ENCODE data around the gene SELENOM.
"Not testable (repeated sequence)": the region's sequence is repeated elsewhere in the genome, so short reads cannot be mapped to it uniquely, and the experiment has no call there.

SELENOM gene

GRCh38 chr22:31130873-31131272 is 23.5 kb upstream of the SELENOM start:
- DNase-seq: no peak

GRCh38 chr22:31128156-31128555 is 20.8 kb upstream of the SELENOM start:
- DNase-seq: no peak

GRCh38 chr22:31127181-31127772 is 19.9 kb upstream of the SELENOM start:
- no peak for DNase-seq

GRCh38 chr22:31126869-31127175 is 19.5 kb upstream of the SELENOM start:
- no peak for DNase-seq

- DNase-seq: no peak
These were observed 18.9 kb upstream of the SELENOM start for GRCh38 chr22:31126128-31126868.

- no peak for DNase-seq
These were observed 18.3 kb upstream of the SELENOM start for GRCh38 chr22:31125521-31126117.

GRCh38 chr22:31124811-31125465 is 17.6 kb upstream of the SELENOM start:
- DNase-seq: no peak

GRCh38 chr22:31124290-31124689 is 16.9 kb upstream of the SELENOM start:
- DNase-seq: no peak

- DNase-seq: no peak
These were observed 15.9 kb upstream of the SELENOM start for GRCh38 chr22:31123292-31123602.

GRCh38 chr22:31122532-31123291 is 15.3 kb upstream of the SELENOM start, which contains the start of gene INPP5J:
TSS of gene INPP5J (plus strand) at chr22:31122966. CDS start at chr22:31123015, 49 bp downstream.
- peak; percentile 25 for DNase-seq

GRCh38 chr22:31122196-31122531 is 14.8 kb upstream of the SELENOM start:
- no peak for DNase-seq

- no peak for DNase-seq
These were observed 14.0 kb upstream of the SELENOM start for GRCh38 chr22:31121403-31121802.

GRCh38 chr22:31120642-31121041 is 13.3 kb upstream of the SELENOM start:
- DNase-seq: no peak

- no peak for DNase-seq
These were observed 12.9 kb upstream of the SELENOM start for GRCh38 chr22:31120230-31120629.

- DNase-seq: no peak
These were observed 11.8 kb upstream of the SELENOM start for GRCh38 chr22:31119026-31119717.

- DNase-seq: no peak
These were observed 10.9 kb upstream of the SELENOM start for GRCh38 chr22:31118046-31118820.

GRCh38 chr22:31112547-31113091 is 5.3 kb upstream of the SELENOM start:
- not testable (repeated sequence) for DNase-seq

- DNase-seq: no peak
These were observed 488 bp upstream of the SELENOM start for GRCh38 chr22:31107894-31108218.

- no peak for DNase-seq
These were observed 614 bp downstream of the SELENOM start for GRCh38 chr22:31106731-31107177.

- DNase-seq: no peak
These were observed 1.3 kb downstream of the SELENOM start for GRCh38 chr22:31106001-31106571.

- no peak for DNase-seq
These were observed 2.0 kb downstream of the SELENOM start for GRCh38 chr22:31105282-31105929.
